Lower leg skin (tissue), 3 donors: Measurements from ENCODE around the gene KIF5C.

Source experiments
- POLR2A ChIP-seq, 2 donors: fragments of 450-650 bp; IDR thresholded peaks; one replicate each; pipeline ENCODE4 v1.6.1; 2016 to 2017; ENCODE audit warnings: antibody characterized with exemption in 2 of 2, mild to moderate bottlenecking in 1 of 2, moderate library complexity in 1 of 2
- TF ChIP-seq, protein P1 (sequence below), 3 donors: fragments of 450-650 bp; IDR thresholded peaks; one replicate each; pipeline ENCODE4 v1.5.1; 2016; ENCODE audit warnings: antibody characterized with exemption in 3 of 3, mild to moderate bottlenecking in 3 of 3, moderate library complexity in 2 of 3

DNA sequence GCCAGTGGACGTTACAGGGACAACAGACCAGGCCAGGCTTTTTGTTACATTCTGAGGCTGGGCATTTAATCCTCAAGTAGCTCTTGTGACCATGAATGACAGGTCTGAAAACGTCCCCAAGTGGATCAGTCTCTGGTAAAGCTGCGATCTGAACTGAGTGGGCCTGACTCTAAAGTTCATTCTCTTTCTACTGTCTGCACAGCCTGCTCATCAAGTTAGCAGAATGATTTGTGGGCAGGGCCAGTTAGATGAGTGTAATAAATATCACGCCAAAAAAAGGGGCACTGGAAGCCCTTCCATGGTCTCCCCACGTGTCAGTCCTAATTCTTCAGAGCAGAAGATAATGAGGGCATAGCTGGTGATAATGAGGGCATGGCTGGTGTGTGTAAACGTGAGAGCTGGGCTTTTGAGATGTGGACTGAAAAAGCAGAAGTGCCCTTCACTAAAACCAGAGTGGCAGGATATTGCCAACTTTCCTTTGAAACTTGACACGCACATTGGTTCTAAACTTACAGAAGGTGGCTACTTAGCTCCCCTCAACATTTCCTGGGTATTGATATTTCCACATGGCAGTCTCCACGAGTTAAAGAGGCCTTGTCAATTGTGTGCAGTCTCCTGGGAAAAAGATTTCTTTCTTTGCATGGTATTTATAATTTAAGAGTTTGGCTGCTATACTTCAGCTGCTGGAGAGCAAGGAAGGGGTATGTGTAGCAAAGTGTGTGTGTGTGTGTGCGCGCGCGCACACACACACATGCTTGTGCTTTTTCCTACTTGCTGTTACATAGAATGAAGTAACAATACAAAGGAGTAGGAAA is 90.8 kb downstream of the KIF5C start:
- TF ChIP-seq, protein P1, sequence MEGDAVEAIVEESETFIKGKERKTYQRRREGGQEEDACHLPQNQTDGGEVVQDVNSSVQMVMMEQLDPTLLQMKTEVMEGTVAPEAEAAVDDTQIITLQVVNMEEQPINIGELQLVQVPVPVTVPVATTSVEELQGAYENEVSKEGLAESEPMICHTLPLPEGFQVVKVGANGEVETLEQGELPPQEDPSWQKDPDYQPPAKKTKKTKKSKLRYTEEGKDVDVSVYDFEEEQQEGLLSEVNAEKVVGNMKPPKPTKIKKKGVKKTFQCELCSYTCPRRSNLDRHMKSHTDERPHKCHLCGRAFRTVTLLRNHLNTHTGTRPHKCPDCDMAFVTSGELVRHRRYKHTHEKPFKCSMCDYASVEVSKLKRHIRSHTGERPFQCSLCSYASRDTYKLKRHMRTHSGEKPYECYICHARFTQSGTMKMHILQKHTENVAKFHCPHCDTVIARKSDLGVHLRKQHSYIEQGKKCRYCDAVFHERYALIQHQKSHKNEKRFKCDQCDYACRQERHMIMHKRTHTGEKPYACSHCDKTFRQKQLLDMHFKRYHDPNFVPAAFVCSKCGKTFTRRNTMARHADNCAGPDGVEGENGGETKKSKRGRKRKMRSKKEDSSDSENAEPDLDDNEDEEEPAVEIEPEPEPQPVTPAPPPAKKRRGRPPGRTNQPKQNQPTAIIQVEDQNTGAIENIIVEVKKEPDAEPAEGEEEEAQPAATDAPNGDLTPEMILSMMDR (IDR thresholded peaks at IDR 0.05) = no peak
- no peak for TF ChIP-seq POLR2A (IDR thresholded peaks at IDR 0.05)
